Skeletal muscle satellite cell (primary cell): ENCODE data around the gene TOPBP1.

Experiments
- H3K27me3 ChIP-seq: 2 replicates; pipeline ENCODE4 v1.7.0; 2013; ENCODE audit warnings: low read length; ENCODE audit not compliant: control insufficient read depth, insufficient read depth
- H3K36me3 ChIP-seq: 2 replicates; pipeline ENCODE4 v1.7.0; 2013; ENCODE audit warnings: mild to moderate bottlenecking, control low read depth, low read length; ENCODE audit not compliant: insufficient read depth
- H3K4me1 ChIP-seq: 2 replicates; pipeline ENCODE4 v1.7.0; 2013; ENCODE audit warnings: low read length; ENCODE audit not compliant: control insufficient read depth, insufficient read depth
- H3K4me2 ChIP-seq: 2 replicates; pipeline ENCODE4 v1.7.0; 2013; ENCODE audit warnings: mild to moderate bottlenecking, low read length
- H3K4me3 ChIP-seq: 2 replicates; pipeline ENCODE4 v1.7.0; 2013; ENCODE audit warnings: low read length
- H3K9ac ChIP-seq: 2 replicates; pipeline ENCODE4 v1.7.0; 2013; ENCODE audit warnings: mild to moderate bottlenecking, low read depth, low read length, moderate library complexity
- H3K9me3 ChIP-seq: replicated peaks from 2 replicates; pipeline ENCODE4 v1.7.0; 2013; ENCODE audit warnings: mild to moderate bottlenecking, control low read depth, low read length

The TOPBP1 gene

GRCh38 chr3:133575086-133575485, 86.7 kb downstream of the TOPBP1 start:
- H3K9ac ChIP-seq = peak overlapping the region; percentile 87
- peak overlapping the region; percentile 76 for H3K4me3 ChIP-seq
- H3K36me3 ChIP-seq = peaks cover 48% of the 10 kb centered on the region
- H3K27me3 ChIP-seq = no peaks in the 10 kb centered on the region
- H3K9me3 ChIP-seq = no peaks in the 10 kb centered on the region
- H3K4me2 ChIP-seq = peak overlapping the region; percentile 90
- H3K4me1 ChIP-seq = peaks cover 49% of the 10 kb centered on the region

GRCh38 chr3:133574260-133574881, 87.4 kb downstream of the TOPBP1 start:
- Histone ChIP-seq H3K27me3 (no peaks in the 10 kb centered on the region), H3K9me3 (no peaks in the 10 kb centered on the region), H3K4me2 (peak overlapping the region; percentile 90), H3K4me3 (peak overlapping the region; percentile 76), H3K36me3 (peaks cover 45% of the 10 kb centered on the region), H3K9ac (peak overlapping the region; percentile 87), H3K4me1 (peaks cover 57% of the 10 kb centered on the region)

- Histone ChIP-seq H3K4me2 (peak within 1 kb of the TSS; percentile 90), H3K36me3 (peaks cover 39% of the 10 kb centered on the region), H3K9me3 (no peaks in the 10 kb centered on the region), H3K4me1 (peaks cover 63% of the 10 kb centered on the region), H3K4me3 (peak within 1 kb of the TSS; percentile 76), H3K9ac (peak within 1 kb of the TSS; percentile 87), H3K27me3 (no peaks in the 10 kb centered on the region)
Observed at GRCh38 chr3:133573629-133574194, 88.0 kb downstream of the TOPBP1 start, which contains the start of gene CDV3. TSS of gene CDV3 (plus strand) at chr3:133573686. CDS start at chr3:133574045, 359 bp downstream.

GRCh38 chr3:133573054-133573628, 88.6 kb downstream of the TOPBP1 start:
- peaks cover 64% of the 10 kb centered on the region for H3K4me1 ChIP-seq
- peak overlapping the region; percentile 73 for H3K4me2 ChIP-seq
- H3K27me3 ChIP-seq = no peaks in the 10 kb centered on the region
- H3K36me3 ChIP-seq = peaks cover 33% of the 10 kb centered on the region
- no peaks in the 10 kb centered on the region for H3K9me3 ChIP-seq
- peak overlapping the region; percentile 87 for H3K9ac ChIP-seq
- peak overlapping the region; percentile 76 for H3K4me3 ChIP-seq

- Histone ChIP-seq H3K9me3 (no peaks in the 10 kb centered on the region), H3K4me2 (peak overlapping the region; percentile 73), H3K4me1 (peaks cover 65% of the 10 kb centered on the region), H3K9ac (peak overlapping the region; percentile 70), H3K4me3 (peak overlapping the region; percentile 57), H3K27me3 (no peaks in the 10 kb centered on the region), H3K36me3 (peaks cover 26% of the 10 kb centered on the region)
Observed at GRCh38 chr3:133572158-133573053, 89.3 kb downstream of the TOPBP1 start.

GRCh38 chr3:133570937-133571320, 90.8 kb downstream of the TOPBP1 start:
- peak overlapping the region; percentile 73 for H3K9ac ChIP-seq
- no peaks in the 10 kb centered on the region for H3K27me3 ChIP-seq
- no peaks in the 10 kb centered on the region for H3K9me3 ChIP-seq
- H3K4me3 ChIP-seq = no peak overlapping the region
- H3K4me2 ChIP-seq = peak overlapping the region; percentile 64
- peaks cover 56% of the 10 kb centered on the region for H3K4me1 ChIP-seq
- H3K36me3 ChIP-seq = peaks cover 17% of the 10 kb centered on the region

- Histone ChIP-seq H3K27me3 (no peaks in the 10 kb centered on the region), H3K4me1 (peaks cover 54% of the 10 kb centered on the region), H3K36me3 (peaks cover 11% of the 10 kb centered on the region), H3K9me3 (no peaks in the 10 kb centered on the region), H3K9ac (peak overlapping the region; percentile 73), H3K4me3 (peak overlapping the region; percentile 32), H3K4me2 (peak overlapping the region; percentile 64)
Observed at GRCh38 chr3:133570139-133570936, 91.4 kb downstream of the TOPBP1 start.

- H3K27me3 ChIP-seq = no peaks in the 10 kb centered on the region
- H3K4me2 ChIP-seq = peak overlapping the region; percentile 34
- H3K4me3 ChIP-seq = peak overlapping the region; percentile 5
- H3K9me3 ChIP-seq = no peaks in the 10 kb centered on the region
- H3K36me3 ChIP-seq = no peaks in the 10 kb centered on the region
- H3K4me1 ChIP-seq = peaks cover 57% of the 10 kb centered on the region
- H3K9ac ChIP-seq = peak overlapping the region; percentile 27
Observed at GRCh38 chr3:133568294-133569014, 93.3 kb downstream of the TOPBP1 start.

GRCh38 chr3:133563816-133564215, 97.9 kb downstream of the TOPBP1 start:
- peaks cover 22% of the 10 kb centered on the region for H3K4me1 ChIP-seq

GRCh38 chr3:133563186-133563591, 98.6 kb downstream of the TOPBP1 start:
- H3K4me2 ChIP-seq = no peak overlapping the region
- H3K9me3 ChIP-seq = no peaks in the 10 kb centered on the region
- no peaks in the 10 kb centered on the region for H3K27me3 ChIP-seq
- no peaks in the 10 kb centered on the region for H3K36me3 ChIP-seq
- peaks cover 15% of the 10 kb centered on the region for H3K4me1 ChIP-seq
- H3K4me3 ChIP-seq = no peak overlapping the region
- no peak overlapping the region for H3K9ac ChIP-seq

More at GRCh38 chr3:133563816-133564215, 97.9 kb downstream of the TOPBP1 start:
- no peak overlapping the region for H3K9ac ChIP-seq
- H3K27me3 ChIP-seq = no peaks in the 10 kb centered on the region
- H3K36me3 ChIP-seq = no peaks in the 10 kb centered on the region
- H3K4me3 ChIP-seq = no peak overlapping the region
- H3K9me3 ChIP-seq = no peaks in the 10 kb centered on the region
- H3K4me2 ChIP-seq = no peak overlapping the region
